UCSD-AML1 (cell line): Measurements from ENCODE around the gene ELAPOR2.
"Not testable (repeated sequence)": the region's sequence is repeated elsewhere in the genome, so short reads cannot be mapped to it uniquely, and the experiment has no call there.

Experiments used
- DNase-seq: peaks from one replicate; lab custom pipeline; 2025; ENCODE audit not compliant: unreplicated experiment; lab: John Stamatoyannopoulos, UW

The ELAPOR2 gene, protein sequence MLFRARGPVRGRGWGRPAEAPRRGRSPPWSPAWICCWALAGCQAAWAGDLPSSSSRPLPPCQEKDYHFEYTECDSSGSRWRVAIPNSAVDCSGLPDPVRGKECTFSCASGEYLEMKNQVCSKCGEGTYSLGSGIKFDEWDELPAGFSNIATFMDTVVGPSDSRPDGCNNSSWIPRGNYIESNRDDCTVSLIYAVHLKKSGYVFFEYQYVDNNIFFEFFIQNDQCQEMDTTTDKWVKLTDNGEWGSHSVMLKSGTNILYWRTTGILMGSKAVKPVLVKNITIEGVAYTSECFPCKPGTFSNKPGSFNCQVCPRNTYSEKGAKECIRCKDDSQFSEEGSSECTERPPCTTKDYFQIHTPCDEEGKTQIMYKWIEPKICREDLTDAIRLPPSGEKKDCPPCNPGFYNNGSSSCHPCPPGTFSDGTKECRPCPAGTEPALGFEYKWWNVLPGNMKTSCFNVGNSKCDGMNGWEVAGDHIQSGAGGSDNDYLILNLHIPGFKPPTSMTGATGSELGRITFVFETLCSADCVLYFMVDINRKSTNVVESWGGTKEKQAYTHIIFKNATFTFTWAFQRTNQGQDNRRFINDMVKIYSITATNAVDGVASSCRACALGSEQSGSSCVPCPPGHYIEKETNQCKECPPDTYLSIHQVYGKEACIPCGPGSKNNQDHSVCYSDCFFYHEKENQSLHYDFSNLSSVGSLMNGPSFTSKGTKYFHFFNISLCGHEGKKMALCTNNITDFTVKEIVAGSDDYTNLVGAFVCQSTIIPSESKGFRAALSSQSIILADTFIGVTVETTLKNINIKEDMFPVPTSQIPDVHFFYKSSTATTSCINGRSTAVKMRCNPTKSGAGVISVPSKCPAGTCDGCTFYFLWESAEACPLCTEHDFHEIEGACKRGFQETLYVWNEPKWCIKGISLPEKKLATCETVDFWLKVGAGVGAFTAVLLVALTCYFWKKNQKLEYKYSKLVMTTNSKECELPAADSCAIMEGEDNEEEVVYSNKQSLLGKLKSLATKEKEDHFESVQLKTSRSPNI

DNA sequence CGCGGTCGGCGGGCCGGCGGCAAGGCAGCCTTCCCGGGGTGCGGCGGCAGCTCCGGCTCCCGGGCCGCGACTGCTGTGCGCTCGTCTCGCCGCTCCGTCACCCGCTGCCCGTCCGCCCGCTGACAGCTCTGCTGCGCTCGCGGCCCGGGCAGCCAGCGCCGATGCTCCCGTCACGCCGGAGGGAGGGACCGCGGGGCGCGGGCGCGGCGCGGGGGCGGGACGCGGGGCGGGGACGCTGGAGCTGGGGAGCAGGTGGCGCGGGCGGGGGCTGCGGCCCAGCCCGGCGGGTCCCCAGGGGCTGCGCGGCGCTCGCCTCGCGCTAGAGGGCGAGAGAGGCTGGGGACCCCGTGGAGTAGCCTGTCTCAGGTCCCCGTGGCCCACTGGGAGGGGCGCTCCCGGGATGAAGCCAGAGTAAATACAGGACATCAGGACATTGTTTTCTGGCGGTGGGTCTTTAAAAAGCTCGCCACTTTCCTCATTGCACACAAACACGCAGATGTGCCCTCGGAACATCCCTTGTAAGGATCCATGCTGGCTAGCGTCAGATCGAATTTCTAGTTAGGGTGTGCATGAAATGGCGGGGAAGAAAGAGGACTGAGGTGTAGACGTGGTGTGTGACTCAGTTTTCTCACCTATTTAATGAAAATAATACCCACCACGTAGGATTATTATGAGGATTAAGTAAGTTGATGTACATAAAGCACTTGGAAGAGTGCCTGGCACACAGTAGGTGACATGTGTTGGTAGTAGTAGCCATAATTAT is at the start of gene ELAPOR2:
TSS of gene ELAPOR2 (minus strand) at position 130 of the 763 bp plus-strand sequence. CDS start 141 bp downstream, outside the sequence.
- DNase-seq: peak; percentile 82

DNA sequence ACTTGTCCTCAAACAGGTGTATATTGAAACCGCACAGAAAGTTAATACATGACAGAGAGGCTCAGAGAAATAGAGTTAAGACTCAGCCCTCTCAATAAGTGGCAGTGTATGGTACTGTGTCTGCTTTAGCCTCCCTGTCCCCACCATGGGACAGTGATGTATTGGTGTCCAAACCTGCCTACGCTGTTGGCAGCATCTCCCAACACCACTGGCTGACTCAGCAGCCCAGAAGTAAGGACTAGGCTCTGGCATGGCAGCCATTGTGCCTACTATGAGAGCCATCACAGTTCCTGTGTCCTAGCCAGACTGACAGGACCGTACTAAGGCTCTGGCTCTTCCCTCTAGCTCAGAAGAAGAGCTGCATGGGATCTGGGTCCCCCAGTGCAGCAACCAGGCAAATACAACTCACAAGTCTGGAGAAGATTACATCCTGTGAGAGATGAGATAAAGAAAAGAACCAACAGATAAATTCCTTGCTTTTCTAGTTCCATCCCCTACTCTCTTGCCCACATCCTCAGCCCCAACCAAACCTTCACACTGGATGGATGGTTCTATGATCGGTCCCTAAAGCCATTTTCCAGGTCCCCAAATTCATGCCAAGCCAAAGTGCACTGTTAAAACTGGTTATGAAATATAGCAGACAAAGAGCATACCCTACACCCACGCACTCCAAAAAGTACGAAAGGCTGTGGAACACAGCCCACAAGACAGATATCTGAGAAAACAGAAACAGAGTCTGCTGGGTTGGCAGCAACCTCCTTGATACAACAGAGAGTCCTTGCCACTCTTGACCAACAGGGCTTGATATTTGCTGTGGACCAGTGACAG is 48.7 kb upstream of the ELAPOR2 start:
- DNase-seq: no peak

DNA sequence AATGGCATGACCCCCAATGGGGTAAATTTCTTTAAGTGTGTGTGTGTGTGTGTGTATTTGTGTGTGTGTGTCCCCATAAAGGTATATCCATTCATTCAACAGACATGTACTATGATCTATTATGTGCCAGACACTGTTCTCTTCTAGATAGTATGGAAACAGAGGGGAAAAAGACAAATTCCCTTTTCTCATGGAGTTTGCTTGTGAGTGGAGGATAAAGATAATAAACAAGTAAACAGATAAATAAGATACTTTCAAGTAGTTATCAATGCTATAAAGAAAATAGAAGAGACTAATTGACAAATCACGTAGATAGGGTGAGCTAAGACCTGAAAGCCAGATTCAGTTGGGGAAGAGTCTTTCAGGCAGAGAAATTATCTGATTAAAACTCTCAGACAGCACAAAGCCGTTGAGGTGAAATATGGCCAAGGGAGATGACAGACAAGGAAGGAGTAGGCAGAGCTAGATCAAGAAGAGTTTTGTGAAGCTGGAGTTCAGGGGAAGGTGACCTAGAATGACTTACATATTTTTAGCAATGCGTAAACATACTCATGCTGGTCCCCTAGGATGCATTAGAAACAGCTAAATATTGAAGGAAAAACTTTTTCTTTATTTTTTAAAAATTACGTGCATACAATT is 47.6 kb upstream of the ELAPOR2 start:
- no peak for DNase-seq

DNA sequence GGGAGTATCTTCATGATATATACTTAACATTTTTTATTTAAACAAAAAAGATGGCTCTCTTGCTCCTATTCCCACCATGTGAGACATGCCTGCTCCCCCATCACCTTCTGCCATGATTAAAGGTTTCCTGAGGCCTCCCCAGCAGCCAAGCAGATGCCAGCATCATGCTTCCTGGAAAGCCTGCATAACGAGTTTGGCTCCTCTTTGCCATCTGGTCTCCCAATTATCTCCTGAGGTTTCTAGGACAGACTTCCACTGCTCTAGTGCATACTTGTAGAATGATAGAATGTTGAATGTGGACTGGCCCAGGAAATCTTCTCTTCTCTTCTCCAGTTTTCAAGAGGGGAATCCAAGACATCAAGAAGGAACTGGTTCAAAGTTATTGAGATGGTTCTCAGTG is 45.9 kb upstream of the ELAPOR2 start:
- DNase-seq: no peak

DNA sequence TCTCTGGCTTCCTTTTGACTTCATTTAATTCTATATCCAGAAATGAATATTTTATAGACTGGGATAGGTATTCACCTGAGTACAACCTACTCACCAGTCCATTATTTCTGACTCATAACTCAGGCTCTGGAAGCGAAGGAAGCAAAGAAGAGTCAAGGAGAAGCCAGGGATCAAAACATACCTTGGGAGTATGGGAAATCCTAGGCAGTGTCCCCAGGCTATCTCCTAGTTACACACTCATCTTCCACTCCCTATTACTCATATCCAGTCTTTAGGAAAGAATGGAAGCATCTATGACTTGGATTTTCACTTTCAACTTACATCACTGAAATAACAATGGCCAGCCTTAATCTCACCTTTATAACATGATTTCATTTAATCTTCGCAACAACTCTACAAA is 40.9 kb upstream of the ELAPOR2 start:
- no peak for DNase-seq

DNA sequence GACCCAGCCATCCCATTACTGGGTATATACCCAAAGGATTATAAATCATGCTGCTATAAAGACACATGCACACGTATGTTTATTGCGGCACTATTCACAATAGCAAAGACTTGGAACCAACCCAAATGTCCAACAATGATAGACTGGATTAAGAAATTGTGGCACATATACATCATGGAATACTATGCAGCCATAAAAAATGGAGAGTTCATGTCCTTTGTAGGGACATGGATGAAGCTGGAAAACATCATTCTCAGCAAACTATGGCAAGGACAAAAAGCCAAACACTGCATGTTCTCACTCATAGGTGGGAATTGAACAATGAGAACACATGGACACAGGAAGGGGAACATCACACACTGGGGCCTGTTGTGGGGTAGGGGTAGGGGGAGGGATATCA is 37.9 kb upstream of the ELAPOR2 start:
- not testable (repeated sequence) for DNase-seq

DNA sequence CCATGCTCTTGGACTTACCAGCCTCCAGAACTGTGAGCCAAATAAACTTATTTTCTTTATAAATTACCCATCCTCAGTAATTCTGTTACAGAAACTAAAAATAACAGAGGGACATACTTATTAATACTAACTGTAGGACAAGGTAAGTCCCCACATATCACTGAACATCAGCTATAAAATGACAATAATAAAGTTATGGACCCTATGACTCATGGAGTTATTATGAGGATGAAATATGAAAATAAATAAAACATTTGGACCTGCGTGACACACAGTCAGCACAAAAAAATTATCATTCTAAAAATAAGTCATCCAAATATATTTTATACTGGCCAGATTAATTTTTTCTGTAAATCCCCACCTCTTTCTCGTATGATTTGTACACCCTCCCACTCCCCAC is 34.9 kb upstream of the ELAPOR2 start:
- DNase-seq: no peak

DNA sequence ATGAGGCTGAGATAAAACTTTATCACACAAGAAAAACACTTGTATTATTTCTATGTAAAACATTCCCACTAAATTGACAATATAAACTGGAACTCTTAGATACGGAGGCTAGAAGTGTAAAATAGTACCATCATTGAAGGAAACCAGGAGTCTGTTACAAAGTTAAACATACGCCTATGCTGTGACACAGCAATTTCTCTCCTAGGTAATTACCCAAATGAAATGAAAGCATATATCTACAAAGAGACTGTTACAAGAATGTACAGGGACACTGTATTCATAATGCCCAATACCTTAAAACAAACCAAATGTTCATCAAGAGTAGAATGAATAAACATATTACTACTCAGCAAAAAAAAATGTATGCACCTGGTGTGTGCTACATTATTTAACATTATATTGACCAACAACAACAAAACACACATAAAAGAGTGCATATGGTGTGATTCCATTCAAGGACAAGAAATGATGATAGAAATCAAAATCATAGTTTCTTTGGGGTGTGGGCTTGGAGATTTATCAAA is 33.2 kb upstream of the ELAPOR2 start:
- DNase-seq: no peak

DNA sequence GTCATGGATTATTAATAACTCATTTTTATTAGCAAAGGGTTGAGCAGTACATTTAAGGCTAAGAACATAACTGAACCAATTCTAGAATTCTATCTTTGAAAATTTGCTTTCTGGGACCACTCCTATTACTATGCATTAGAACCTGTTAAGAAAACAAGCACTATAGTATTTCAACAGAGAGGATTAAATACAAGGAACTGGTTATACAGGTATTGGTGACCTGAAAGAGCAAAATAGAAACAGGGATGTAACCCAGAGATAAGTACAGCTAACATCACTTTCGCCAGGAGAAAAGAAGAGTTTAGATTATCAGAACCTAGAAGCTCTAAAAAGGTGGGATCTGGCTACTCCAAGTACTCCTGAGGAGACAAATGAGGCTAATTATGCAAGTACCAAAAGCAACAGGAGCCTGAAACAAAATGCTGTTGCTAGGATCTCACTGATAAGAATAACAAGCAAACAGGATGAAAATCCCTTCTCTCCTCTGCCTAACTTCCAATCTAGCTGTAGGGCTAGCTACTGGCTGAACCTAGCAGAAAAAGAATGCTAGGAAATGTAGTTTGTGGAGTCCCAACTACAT is 32.1 kb upstream of the ELAPOR2 start:
- DNase-seq: no peak

DNA sequence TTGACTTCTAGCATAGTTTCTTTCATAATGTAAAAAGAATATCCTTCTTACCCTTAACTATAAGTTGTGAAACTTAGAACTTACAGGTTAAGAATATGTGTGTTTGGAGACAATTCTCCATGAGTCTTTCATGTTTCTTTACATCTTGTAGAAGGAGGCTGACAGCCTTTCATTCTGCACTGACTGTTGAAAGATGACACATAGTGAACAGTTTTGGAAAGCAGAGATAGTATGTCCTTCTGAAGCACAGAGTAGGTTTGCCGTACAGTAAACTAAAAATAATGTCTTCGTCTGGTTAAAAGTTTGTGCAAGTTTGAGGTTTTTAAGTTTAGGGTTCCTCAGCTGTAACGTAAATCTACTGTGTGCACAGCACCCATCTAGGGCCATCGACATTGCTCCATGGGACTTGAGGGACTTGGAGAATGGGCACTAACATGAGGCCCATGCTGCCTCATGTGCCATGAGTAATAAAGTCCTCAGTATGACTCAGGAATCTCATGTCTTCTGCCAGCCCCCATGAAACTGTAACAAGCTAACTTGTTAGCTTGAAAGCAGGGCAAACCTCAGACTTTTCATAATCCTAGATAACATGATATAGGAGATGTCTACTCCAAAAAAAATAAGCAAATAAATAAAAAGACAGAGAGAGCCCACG is 24.5 kb upstream of the ELAPOR2 start:
- DNase-seq: no peak

DNA sequence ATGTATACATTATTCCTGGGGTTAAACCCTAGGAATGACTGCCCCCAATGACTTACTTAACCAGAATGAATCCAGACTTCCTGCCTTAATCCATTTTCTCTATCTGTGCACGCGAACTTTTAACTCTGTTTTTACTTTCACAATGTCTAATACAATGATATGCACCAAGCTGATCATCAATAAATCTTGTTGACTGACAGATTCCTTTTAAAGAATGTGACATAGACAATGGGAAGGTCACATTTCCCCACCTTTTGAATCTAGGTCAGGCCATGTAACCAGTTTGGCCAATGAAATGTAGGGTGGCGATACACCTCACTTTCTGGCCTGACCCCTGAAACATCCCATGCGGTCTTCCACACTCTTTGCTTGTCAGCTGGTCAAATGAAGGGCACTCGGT is 23.2 kb upstream of the ELAPOR2 start:
- no peak for DNase-seq

DNA sequence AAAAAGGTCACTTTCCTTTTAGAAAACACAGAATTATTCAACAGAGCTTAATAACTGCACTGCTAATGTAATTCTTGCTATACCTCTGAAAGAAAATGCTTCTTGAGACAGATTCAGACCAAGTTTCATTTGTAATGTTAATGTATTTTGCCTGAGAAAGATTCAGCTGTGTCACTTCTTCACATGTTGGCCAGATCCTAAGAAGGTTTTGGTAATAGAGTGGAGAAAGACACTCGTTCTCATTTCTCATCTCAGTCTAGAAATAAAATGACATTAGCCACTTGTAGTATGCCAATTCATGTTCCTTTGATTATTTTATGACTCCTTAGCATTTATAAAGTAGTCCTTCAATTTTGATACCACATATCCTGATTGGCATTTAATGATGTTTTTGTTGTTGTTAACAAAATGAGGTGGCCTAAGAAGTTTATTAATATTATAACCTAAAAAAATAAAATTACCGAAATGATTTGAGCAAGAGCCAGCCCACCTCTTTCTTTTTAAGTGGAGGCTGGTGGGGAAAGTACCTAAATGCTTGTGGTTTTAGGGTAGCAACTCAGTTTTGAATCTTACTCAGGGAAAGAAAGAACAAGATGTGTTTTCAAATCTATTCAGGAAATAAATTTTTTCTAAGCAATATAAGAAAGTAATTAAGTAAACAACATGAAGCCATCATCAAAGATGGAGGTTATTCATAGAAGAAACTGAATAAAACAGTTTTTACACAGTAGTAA is 16.4 kb upstream of the ELAPOR2 start:
- no peak for DNase-seq

DNA sequence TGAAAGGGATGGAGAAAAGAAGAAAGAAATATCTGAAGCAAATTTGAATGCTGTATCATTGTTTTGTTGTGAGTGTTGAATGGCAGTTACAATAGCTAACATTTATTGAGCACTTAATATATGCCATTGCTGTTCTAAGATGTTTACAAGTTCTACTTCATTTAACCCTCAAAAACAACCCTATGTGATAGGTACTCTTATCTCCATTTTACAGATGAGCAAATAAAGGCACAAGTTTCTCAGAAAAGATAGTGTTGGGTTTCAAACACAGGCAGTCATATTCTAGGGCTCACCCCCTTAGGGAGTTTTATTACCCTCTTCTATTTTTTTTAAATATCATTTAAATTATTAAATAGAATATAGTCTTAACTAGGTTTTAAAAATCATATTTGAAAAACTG is 8.3 kb upstream of the ELAPOR2 start:
- no peak for DNase-seq

DNA sequence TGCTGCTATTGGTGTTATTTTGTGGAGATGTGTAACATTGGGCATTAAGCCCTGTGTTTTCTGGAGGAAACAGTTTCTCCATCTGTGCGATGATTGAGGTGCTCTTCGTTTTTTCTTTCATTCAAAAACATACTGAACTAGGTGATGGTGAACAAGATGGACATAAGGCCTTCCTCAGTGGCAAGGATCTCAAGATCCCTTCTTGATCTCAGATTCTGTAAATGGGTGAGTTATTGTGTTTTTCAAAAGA is 759 bp upstream of the ELAPOR2 start:
- DNase-seq: no peak

DNA sequence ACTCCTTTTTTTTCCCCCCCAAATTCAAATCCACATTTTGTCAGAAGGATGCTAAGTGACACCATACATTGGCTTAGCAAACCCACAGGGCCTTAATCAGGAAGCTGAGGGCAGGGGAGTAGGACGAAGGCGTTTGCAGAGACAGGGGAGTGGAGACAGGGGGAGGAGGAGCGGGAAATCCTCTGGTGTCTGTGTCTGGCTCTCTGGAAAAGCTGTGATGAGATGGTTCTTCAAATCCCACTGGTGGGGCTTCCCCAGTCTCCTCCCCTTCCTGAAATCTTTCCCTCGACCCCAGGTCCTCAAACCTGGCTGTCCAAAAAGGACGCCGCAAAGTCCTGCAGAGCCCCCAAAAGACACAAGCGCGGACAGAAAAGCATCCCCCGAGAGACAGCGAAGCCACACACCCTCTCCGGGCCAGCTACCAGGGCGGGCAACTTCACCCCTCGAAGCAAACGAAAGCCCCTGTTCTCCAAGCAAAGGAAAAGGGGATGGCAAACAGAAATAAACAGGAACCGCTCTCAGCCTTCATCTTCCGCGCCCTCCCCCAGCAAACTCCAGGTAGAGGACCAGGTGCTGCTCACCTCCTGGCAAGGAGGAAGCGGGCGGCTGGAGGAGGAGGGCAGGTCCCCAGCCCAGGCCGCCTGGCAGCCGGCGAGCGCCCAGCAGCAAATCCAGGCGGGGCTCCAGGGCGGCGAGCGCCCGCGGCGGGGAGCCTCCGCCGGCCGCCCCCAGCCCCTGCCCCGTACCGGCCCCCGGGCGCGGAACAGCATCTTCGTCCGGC is 520 bp downstream of the ELAPOR2 start:
- DNase-seq: peak; percentile 28

DNA sequence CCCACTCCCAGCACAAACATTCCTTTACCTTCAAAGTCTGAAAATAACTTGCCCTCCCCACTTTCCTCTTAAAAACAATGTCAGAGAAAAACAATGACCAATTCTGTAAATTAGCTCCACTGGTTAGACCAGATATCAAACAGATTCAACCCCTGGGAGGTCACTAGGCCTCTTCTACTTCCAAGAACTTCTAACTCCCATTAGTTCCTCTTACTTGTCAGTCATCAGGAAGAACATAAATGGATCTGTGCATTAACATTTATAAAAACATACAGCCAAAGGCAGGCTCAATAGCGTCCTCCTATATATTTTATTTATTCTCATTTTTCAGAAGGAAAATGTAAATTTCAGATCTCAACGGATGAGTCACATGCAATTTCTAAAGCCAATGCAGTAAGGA is 2.2 kb downstream of the ELAPOR2 start:
- DNase-seq: no peak

DNA sequence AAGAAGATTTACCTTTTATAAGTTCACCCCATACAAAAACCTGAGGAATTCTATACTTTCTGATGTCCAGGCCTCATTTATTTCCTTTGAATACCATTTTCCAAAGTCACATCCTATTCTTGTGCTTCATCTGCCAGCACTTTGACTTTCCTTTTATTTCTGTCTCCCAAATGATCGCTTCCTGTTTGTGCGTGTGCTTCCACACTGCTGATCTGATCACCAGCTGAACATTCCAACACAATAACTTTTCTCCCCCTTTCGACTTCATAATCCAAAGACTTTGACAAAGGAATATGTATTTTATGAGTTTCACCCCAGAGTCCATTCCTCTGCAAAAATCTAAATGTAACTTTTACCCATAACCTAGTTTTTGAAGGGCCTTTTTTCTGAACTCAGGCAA is 3.1 kb downstream of the ELAPOR2 start:
- no peak for DNase-seq

DNA sequence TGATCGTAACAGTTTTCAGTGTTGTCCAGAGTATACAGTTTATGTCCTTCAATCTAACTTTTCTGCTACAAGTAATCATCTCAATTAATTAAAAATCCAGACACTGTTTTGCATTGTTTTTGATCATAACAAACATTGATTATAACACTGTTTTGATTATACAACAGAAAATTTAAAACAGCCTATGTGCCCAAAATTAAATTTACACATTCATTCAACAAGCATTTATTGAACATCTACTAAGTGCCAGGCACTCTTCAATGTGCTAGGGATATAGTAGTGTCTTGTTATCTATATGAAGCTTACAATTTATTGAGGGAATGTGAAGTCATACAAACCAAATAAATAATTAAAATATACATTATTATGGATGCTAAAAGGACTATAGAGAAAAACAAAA is 10.6 kb downstream of the ELAPOR2 start:
- DNase-seq: no peak
